ENCODE data around the gene SACM1L.
"Not testable (repeated sequence)": the region's sequence is repeated elsewhere in the genome, so short reads cannot be mapped to it uniquely, and the experiment has no call there.

The SACM1L gene

DNA sequence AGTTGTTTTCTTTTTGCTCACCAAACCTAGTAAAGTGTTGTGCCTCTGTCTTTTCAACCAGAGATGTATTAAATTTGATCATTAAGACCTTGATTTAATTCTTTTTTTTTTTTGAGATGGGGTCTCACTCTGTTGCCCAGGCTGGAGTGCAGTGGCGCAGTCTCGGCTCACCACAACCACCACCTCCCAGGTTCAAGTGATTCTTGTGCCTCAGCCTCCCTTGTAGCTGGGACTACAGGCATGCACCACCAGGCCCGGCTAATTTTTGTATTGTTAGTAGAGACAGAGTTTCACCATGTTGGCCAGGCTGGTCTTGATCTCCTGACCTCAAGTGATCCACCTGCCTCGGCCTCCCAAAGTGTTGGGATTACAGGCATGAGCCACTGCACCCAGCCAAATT lies 6.0 kb downstream of the SACM1L start:
- DNase-seq: not testable (repeated sequence)

DNA sequence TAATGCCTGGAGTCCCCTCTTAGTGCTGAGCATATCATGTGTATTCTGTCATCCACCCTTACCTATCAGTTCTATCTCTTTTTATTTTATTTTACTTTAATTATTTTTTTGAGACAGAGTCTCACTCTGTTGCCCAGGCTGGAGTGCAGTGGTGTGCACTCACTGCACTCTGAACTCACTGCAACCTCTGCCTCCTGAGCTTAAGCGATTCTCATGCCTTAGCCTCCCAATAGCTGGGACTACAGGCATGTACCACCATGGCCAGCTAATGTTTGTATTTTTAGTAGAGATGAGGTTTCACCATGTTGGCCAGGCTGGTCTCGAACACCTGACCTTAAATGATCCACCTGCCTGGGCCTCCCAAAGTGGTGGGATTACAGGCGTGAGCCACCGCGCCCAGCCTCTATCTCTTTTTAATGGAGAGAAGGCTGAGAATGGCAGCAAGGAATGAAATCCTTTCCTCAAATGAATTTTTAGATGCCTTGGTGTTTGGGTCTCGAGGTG lies 11.4 kb downstream of the SACM1L start:
- no peak for DNase-seq

DNA sequence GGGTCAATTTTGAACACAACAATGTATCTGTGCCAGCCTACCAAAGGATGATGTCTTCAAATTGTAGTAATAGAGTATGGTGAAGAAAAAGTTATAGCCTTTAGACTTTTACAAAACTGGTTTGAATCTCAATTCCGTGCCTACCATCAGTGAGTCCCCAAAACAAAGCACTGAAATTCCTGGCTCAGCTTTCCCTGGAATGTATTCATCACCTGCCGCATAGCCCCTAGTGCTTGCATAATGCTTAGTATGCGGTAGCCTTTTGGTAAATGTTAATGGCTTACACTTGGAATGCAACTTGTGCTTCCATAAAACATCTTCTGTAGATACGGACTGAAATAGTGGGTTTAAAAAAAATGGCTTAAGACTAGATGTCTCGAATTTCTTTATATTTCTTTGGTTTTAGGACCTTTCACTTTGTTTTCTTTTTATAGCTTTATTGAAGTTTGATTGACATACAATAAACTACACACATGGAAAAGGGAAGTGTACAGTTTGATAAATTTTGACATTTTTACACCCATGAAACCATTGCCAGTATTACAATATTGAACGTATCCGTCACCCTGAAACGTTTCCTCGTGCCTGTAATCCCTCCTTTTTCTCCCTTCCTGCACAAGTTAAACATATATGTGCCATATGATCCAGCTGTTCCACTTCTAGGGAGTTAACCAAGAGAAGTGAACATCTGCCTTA lies 12.1 kb downstream of the SACM1L start:
- no peak for DNase-seq

DNA sequence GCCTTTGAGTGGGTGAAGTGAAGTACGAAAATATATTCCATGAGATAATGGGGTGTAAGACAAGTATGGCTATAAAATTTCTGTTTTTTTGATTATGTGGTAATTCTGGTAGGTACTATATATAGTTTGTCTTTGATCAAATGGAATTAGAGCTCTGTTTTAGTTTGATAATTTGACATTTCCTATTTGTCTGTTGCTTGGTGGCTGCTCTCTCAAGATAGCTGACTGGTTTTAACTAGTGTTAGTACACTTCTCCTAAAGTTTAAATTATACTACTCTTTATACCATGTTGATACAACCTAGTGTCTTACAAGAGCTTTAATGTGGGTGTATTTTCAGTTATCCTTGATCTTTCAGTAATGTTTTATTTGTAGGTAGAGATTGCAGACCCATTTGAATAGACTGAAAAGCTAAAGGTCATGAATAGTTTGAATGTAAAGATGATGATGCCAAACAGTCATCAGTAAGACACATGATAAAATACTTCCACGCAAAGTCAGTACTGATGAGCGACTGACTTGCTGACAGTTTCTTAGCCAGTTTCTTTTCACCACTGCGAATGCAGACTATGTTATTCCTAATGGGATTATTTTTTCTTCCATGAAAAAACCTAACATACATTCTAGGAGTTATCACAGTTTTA lies 15.2 kb downstream of the SACM1L start:
- no peak for DNase-seq

DNA sequence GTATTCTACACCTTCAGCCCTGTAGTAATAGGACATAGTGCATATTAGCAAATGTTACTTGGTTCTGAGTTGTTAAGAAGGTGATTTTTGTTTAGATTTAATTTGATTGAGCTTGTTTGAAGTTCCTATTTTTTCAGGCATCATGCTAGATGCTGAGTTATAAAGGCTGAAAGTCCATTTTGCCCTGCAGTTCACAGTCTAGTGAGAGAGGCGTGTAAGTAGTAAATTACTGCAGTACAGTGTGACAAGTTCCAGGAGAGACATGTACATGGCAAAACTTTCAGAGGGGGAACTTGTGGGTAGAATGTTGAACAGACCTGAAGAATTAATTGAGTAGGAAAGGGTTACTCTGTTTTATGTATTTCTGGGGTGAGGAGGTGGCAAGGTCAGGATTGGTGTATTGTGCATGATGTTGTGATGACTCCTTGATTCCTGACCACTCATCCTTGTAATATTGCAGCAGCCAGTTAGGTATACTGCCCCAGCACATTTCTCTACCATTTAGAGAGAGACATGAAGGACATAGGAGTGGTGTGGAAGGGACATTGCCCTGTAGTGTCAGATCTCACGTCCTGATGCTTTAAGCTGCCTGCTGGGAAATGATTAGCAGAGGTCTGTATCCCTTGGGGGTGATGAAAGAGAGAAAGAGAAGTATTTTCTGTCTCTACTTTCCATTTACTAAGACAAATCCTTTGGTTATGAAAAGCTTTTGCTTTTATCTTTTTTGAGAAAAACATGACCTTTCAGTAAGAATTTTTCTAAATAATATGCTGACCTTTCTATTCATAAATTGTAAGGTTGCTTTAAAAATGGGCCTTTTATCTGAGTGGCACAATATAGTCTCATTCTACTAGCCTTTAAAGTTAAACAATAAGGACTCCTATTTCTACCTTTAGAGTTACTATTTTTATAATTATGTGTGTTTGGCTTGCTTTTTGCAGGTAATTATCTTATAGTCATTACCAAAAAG lies 16.9 kb downstream of the SACM1L start:
- DNase-seq: no peak

DNA sequence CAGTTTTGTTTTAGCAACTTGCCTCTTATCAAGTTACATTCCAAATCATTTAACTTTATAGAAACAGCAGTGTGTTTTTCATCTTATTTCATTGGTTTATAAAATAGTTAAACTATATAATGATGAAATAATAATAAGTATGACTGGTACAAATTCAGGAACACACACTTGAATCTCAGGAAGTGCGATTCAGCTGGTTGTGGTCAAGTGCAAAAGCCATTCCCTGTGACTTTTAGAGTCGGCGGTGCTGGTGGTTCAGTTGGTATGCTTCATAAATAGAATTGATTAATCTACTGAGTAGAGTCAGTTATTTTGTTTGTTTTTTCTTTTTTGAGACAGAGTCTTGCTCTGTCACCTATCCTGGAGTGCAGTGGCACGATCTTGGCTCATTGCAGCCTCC lies 22.7 kb downstream of the SACM1L start:
- no peak for DNase-seq

DNA sequence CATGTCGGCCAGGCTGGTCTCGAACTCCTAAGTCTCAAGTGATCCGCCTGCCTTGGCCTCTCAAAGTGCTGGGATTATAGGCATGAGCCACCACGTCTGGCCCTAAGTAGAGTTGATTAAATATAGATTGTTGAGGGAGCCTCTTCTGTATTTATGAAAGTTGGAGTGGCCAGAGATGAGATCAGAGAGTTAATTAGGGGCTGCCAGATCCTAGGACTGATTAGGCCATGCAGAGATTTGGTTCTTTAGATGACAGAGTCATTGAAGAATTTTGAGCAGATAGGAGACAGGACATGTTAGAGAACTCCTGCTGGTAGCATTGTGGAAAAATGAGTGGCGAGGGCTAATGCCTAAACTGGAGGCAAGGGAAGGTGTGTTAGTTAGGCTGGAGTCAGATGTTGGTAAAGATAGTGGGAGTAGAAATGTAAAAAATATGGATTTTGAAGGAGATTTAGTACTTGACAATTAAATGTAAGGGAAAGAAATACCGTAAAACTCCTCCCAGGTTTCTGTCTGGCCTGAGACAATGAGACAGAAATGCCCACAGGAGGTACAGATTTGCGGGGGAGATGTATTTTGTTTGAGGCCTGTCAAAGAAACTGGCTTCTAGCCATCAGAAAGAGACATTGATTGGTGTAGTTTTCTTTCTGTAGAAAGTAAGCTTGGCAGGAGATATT lies 23.4 kb downstream of the SACM1L start:
- DNase-seq: no peak

DNA sequence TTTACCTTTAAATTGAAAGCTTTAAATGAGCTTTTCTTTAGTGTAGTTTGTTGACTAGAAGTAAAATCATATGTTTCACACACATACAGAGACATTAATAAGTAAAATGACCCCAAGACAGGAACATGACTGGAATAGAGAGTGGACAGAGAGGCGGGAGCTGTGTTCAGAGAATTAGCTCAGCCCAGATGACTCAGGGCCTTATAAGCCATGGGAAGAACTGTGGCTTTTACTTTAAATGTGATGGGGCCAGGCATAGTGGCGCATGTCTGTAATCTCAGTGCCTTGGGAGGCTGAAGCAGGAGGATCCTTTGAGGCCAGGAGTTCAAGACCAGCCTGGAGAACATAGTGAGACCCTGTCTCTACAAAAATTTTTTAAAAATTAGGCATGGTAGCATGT lies 26.7 kb downstream of the SACM1L start:
- no peak for DNase-seq

DNA sequence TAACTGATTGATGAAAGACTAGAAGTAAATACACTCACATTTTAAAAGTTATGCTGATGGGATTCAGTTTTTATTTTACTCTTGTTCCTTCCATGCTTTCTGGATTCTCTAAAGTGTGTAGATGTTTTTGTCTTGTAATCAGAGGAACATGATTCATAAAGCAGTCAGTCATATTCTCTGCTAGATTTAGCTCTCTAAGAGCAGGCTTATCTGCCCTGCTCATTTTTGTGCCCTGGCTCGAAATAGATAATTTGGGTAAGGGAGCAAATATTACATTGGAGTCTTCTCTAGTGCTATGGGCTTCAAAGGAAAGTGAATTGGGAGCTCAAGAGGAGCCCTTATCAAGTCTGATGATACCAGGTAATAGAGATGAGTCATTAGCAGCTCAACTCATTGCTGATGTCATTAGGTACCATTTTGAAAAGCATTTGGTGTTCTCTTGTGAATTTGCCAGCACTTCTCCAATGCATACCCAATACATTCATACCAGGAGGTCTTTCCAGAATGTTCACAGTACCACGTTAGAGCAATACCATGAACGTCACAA lies 27.7 kb downstream of the SACM1L start:
- DNase-seq: no peak

DNA sequence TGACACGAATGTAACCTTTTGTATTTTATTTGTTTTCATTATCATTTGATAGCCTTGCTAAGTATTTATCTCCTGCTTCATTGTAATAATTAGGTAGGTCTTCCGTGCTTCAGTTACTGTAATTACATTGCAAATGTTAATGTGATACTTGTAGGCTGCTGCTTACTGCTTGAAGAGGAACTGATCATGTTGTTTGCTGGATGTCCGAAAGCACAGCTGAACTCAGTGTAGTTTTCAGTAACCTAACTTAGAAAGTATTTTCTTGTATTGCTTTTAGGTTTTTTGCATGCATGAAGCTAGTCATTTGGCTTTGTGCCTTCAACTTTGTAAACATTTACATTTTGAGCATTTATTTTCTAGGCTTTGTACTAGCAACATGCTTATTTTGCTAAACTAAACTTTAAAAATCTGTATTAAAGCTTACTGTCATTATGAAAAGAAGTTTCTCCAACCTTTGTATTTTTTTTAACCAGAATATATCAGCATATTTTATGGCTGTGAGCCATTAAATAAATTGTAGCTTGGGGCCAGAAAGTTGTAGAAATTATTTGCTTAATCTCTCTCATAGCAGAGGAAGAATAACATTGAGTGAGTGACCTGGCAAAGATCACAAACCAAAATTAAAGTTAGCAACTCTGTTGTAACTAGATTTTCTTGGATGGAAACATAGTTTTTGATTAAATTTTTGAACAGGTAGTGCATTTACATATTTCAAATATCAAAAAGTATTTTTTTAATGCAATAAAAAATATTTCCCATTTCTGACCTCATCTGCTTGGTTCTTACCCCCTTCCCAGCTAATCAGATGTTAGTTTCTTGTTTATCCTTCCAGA lies 30.7 kb downstream of the SACM1L start:
- DNase-seq: no peak

DNA sequence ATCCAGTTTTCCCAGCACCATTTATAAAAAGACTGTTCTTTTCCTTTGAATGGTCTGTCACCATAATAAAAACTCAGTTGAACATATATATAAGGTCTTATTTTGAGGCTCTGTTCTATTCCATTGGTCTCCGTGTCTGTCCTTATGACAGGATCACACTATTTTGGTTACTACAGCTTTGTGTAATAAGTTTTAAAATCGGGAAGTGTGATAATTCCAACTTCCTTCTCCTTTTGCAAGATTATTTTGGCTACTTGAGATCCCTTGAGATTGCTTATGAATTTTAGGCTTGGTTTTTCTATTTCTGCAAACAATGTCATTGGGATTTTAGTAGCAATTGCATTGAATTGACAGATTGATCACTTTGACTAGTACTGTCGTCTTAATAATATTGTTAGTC lies 35.7 kb downstream of the SACM1L start:
- DNase-seq: no peak

DNA sequence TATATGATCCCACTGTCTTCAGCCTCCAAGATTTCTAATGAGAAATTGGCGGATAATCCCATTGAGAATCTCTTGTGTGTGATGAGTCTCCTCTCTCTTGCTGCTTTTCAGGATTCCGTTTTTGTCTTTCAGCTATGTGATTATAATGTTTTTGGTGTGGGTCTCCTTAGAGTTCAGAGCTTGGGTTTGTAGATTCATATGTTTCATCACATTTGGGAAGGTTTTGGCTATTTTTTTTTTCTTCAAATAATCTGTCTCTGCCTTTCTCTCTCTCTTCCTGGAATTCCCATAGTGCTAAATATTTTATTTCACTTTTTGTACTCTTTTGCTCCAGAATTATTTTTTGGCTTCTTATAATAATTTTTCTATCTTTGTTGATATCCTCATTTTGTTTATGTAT lies 40.4 kb downstream of the SACM1L start:
- DNase-seq: no peak

DNA sequence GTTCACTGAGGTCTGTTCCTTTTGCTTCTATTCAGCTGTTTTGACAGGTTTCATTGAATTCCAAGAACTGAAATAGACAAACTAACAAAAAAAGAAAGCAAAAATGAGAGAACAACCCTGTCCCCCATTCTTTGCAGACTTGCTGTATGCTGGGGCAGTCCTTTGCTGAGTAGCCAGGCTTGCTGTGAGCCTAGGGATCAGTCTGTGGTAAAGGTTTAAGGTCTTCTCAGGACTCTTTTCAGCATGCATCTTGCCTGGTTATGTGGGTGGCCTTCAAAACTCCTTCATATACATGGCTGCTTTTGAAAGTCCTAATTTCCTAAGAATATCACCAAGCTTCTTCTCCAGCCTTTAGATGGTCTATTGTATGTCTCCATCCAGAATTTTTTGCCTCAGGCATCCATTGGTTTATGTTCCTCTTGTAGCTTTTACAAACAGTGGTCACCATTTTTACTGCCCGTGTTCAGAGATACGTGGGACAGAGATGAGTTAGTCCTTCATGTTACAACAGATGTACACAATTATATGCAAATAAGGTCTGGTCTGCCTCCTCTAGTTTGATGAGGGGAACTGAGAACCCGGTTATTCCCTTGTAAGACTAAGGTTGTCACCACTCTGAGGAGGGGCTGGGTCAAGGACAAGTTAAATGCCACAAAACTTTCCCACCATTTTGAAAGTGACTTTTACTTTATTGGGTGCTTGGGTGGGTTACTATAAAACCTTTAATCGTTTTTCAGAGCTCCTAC lies 41.4 kb downstream of the SACM1L start:
- no peak for DNase-seq

DNA sequence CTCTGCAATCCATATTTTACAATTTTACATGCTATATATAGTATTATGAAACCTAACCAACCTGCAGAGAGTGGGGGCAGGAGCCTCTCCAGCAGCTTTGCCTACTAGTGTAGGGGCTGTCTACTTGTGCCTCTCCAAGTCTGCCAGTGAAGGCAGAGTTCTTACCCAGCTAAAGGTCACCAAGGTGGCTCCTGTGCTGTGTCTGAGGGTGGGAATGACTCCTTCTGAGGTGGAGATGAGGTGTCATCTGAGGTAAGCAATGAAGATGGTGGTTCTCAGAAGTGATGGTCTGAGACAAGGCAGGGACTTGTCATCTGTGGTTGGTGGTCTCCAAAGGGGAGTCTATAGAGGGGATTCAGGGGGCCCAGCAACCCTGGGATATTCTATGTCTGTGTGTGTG lies 47.5 kb downstream of the SACM1L start:
- no peak for DNase-seq

DNA sequence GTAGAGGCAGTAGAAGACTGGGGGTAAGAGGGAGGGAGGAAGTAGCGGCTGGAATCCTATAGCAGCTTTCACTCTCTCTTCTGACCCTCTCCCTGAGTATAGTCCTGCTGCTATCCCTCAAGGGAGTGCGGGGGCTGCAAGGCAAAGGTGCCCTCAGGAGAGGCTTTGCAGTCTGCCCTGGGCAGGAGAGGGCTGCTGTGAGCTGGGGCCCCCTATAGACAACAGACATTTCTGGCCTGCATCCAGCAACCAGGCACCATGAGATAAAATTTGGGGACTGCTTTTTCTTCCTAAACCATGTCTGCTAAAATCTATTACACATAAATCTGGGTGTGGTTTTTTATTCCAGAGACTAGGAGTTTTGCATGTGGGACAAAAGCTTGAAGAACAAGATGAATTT lies 48.0 kb downstream of the SACM1L start:
- no peak for DNase-seq

DNA sequence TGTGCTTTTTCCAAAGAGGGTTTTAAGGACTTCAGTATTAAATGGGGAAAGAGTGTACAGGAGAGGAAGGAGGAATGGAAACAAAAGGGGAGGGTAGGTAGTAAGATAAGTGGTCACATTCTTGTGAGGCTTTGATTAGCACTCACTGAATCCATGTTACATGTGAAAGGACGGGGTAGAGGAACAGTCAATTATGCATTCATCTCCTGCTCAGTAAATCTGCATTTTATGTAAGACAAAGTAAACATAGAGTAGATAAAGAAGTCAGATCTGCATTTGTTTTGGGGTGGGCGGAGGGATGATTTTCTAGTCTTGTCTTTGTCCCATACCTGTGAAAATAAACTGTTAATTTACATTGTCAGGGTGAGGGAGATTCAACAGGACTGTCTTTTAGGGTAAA lies 50.8 kb downstream of the SACM1L start:
- DNase-seq: no peak

DNA sequence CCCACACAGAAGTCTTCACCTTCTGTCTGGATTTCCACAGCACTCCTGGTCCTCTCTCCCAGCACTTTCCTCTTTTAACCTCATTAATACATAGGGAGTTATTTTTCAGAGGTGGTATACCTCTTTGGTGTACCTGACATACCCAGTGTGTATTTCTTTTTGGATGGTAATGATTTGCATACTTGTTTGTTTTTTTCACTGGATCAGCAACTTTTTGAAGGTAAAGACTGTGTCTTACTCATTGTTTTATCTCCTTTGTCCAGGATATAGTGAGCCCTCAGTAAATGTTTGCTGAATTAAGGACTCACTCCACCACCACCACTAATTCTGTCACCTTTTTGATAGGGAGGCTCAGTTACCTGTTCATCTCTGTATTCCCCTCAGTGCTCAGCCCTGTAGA lies 52.1 kb downstream of the SACM1L start:
- no peak for DNase-seq

DNA sequence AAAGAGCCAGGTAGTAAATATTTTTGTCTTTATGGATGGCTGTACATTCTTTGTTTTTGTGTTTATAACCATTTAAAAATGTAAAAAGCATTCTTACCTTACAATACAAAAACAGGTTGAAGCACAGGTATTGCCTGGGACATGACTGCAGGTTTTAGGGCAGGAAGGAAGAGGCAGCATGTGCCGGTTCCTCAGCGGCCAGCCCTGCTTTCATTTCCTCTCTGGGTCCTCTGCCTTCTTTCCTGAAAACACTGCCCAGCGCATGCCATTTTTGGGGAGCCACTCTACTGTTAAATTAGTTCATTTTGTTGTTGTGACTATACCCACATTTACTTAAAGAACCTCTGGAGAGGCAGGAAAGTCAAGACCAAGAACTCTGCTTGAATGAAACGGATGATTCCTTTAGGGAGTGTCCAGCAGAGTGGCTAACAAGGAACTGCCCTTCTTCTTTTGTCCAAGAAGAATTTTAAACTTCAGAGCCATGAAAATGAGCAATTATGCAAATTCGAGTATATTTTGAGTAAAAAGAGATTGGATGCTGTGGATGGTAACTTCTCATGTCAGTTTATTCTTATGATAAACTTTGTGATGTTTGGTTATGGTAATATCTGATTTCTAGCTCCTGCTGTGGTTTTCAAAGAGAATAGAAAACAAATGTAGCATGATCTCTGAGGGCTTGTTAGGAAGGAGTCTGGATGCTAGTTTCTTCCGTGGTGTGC lies 52.7 kb downstream of the SACM1L start:
- no peak for DNase-seq

DNA sequence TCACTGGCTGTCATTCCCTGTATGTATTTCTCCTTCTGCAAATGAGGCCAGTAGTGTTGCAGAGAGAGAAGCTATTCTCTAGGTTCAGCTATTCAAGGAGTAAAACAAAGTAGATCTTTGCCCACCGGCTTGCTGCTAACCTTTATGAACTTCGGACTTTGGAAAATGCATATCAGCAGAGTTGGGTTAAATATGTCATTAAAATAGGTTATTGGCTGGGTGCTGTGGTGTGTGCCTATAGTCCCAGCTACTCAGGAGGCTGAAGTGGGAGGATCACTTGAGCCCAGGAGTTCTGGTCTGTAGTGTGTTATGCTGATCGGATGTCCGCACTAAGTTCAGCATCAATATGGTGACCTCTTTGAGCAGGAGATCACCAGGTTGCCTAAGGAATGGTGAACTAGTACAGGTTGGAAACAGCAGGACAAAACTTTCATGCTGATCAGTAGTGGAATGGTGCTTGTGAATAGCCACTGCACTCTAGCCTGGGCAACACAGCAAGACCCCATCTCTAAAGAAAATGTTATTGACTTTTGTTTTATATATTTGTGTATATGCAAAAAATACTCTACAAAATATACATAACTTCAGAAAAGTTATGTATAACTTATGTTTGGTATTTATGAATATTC lies 53.4 kb downstream of the SACM1L start:
- no peak for DNase-seq

Data from retina (tissue), 1 donor.